HCT116 (cell line): Measurements from ENCODE around the gene GAP43.

ENCODE experiments used
- CTCF ChIP-seq, 3 experiments: fragments of 200-600 bp in 1 of 3; sonication (generic) in 1 of 3; IDR thresholded peaks in 2 of 3; conservative IDR thresholded peaks in 1 of 3; 2 replicates each; pipeline ENCODE4 v1.5.1; 2012 to 2017; ENCODE audit warnings: low read depth in 2 of 3, low read length in 2 of 3, antibody characterized with exemption in 1 of 3, borderline replicate concordance in 1 of 3, control low read depth in 1 of 3, mild to moderate bottlenecking in 1 of 3, mixed read lengths in 1 of 3, mixed run types in 1 of 3, moderate library complexity in 1 of 3; ENCODE audit not compliant: insufficient read depth in 1 of 3
- EGR1 ChIP-seq: IDR thresholded peaks from 2 replicates; pipeline ENCODE4 v1.6.1; 2012; ENCODE audit warnings: low read depth
- EZH2 ChIP-seq: fragments of 200-600 bp; sonication (generic); IDR thresholded peaks from 2 replicates; pipeline ENCODE4 v1.6.1; 2017; ENCODE audit warnings: antibody characterized with exemption, mixed run types
- JUND ChIP-seq: IDR thresholded peaks from 2 replicates; pipeline ENCODE4 v1.6.1; 2012
- MAX ChIP-seq: IDR thresholded peaks from 2 replicates; pipeline ENCODE4 v1.6.1; 2012
- POLR2A ChIP-seq: IDR thresholded peaks from 2 replicates; pipeline ENCODE4 v1.7.0; 2011; ENCODE audit warnings: borderline replicate concordance; ENCODE audit not compliant: insufficient read depth, insufficient read length; ENCODE audit errors: extremely low read depth
- POLR2AphosphoS5 ChIP-seq: IDR thresholded peaks from 2 replicates; pipeline ENCODE4 v1.6.1; 2011; ENCODE audit warnings: mild to moderate bottlenecking, low read depth, low read length, moderate library complexity
- RAD21 ChIP-seq: IDR thresholded peaks from 2 replicates; pipeline ENCODE4 v1.6.1; 2012; ENCODE audit warnings: low read depth, mild to moderate bottlenecking
- REST ChIP-seq: IDR thresholded peaks from 2 replicates; pipeline ENCODE4 v1.6.1; 2012; ENCODE audit warnings: low read depth
- SRF ChIP-seq: IDR thresholded peaks from 2 replicates; pipeline ENCODE4 v1.6.1; 2012; ENCODE audit warnings: low read depth
- TCF7L2 ChIP-seq: IDR thresholded peaks from 2 replicates; pipeline ENCODE4 v1.7.0; 2011; ENCODE audit warnings: borderline replicate concordance, inconsistent platforms; ENCODE audit not compliant: insufficient read depth, insufficient read length; ENCODE audit errors: extremely low read depth
- YY1 ChIP-seq: IDR thresholded peaks from 2 replicates; pipeline ENCODE4 v1.6.1; 2011; ENCODE audit warnings: low read length, low read depth, moderate library complexity, mild to moderate bottlenecking; ENCODE audit not compliant: insufficient replicate concordance; ENCODE audit errors: extremely low read depth
- ZNF274 ChIP-seq: fragments of 200-500 bp; sonication (Bioruptor generic); IDR thresholded peaks from 2 replicates; pipeline ENCODE4 v1.6.1; 2014; ENCODE audit warnings: mild to moderate bottlenecking, low read depth, low read length, inconsistent platforms

- TF ChIP-seq POLR2AphosphoS5 (no peak), POLR2A (no peak), RAD21 (no peak), EZH2 (no peak), CTCF (IDR thresholded peaks at IDR 0.05 in 2 of 3, conservative IDR thresholded peaks at IDR 0.05 in 1 of 3; ENCODE audit: borderline replicate concordance in 1 of 3, insufficient read depth in 1 of 3, low read depth in 2 of 3, low read length in 2 of 3) (no peak), SRF (no peak), ZNF274 (no peak), MAX (no peak), EGR1 (no peak), YY1 (no peak), TCF7L2 (no peak), JUND (no peak), REST (no peak)
Observed at GRCh38 chr3:115576325-115576875, 46.9 kb upstream of the GAP43 start.
